Left ventricle myocardium superior (tissue), 1 donor: Measurements from ENCODE around the gene ZNF277. TPM values are rescaled to one million over a fixed set of nuclear protein-coding genes. Genes with fewer than 3 reads are reported as not detected.

Experiments used
- ATAC-seq: fragments of 200-7000 bp; cut with Tn5 transposase; one replicate; pipeline ENCODE4 v1.9.1; 2020; ENCODE audit warnings: mild to moderate bottlenecking, moderate library complexity
- DNase-seq: peaks from one replicate; pipeline ENCODE4 v3.0.0-alpha.2; 2020
- intact Hi-C: fragments of 100-400 bp; cut with micrococcal nuclease; formaldehyde crosslinking; loops from one replicate; pipeline ENCODE4 v1.11.0; 2022
- total RNA-seq: library from RNA; stranded (reverse); fragmentation: NEBNext Ultra II Directional; extraction: Animal tissue kit (Norgen Biotek cat#: 25700); gene quantifications from one replicate; pipeline ENCODE4 v1.2.1, GENCODE V29; 2021
- donor health status: DM: no; HTN: yes; CAD: no; lungs with severe emphysema.

The ZNF277 gene
- total RNA-seq, 1 donor from 2014 or later, result 17.0 TPM

- peak; percentile 82 for DNase-seq
- peak; percentile 65 for ATAC-seq
- intact Hi-C loops, result no loop called here
Measured at GRCh38 chr7:112205343-112206237, 905 bp upstream of the ZNF277 start.

- DNase-seq, result no peak
- no peak for ATAC-seq
- intact Hi-C loops, result no loop called here
Measured at GRCh38 chr7:112206991-112207592, 597 bp downstream of the ZNF277 start.

GRCh38 chr7:112207765-112208164 is 1.3 kb downstream of the ZNF277 start:
- ATAC-seq (no peak), DNase-seq (no peak)
- intact Hi-C loops, result no loop called here

GRCh38 chr7:112211348-112211907 is 4.9 kb downstream of the ZNF277 start:
- intact Hi-C loops, result no loop called here
- ATAC-seq (peak; percentile 47), DNase-seq (no peak)

- intact Hi-C loops, result no loop called here
- peak; percentile 29 for ATAC-seq
- DNase-seq, result no peak
Measured at GRCh38 chr7:112212571-112212970, 6.1 kb downstream of the ZNF277 start.

GRCh38 chr7:112213735-112214134 is 7.2 kb downstream of the ZNF277 start:
- ATAC-seq (no peak), DNase-seq (no peak)
- intact Hi-C loops, result no loop called here

GRCh38 chr7:112214268-112214667 is 7.8 kb downstream of the ZNF277 start:
- ATAC-seq, result no peak
- intact Hi-C loops, result no loop called here
- no peak for DNase-seq

GRCh38 chr7:112214883-112215282 is 8.4 kb downstream of the ZNF277 start:
- intact Hi-C loops, result no loop called here
- ATAC-seq (no peak), DNase-seq (no peak)

GRCh38 chr7:112215787-112216186 is 9.3 kb downstream of the ZNF277 start:
- ATAC-seq (no peak), DNase-seq (no peak)

GRCh38 chr7:112220877-112221434 is 14.5 kb downstream of the ZNF277 start:
- no peak for ATAC-seq
- intact Hi-C loops, result no loop called here
- DNase-seq, result no peak

More at GRCh38 chr7:112215787-112216186, 9.3 kb downstream of the ZNF277 start:
- intact Hi-C loops, result no loop called here

- ATAC-seq (peak; percentile 77), DNase-seq (no peak)
- intact Hi-C loops, result no loop called here
Measured at GRCh38 chr7:112223310-112223709, 16.8 kb downstream of the ZNF277 start.

GRCh38 chr7:112224186-112224585 is 17.7 kb downstream of the ZNF277 start:
- no peak for ATAC-seq
- intact Hi-C loops, result no loop called here
- no peak for DNase-seq

GRCh38 chr7:112225006-112225405 is 18.5 kb downstream of the ZNF277 start:
- intact Hi-C loops, result no loop called here
- ATAC-seq, result no peak
- DNase-seq, result no peak

GRCh38 chr7:112226701-112227276 is 20.3 kb downstream of the ZNF277 start:
- no peak for DNase-seq
- ATAC-seq, result no peak
- intact Hi-C loops, result no loop called here

GRCh38 chr7:112228632-112229031 is 22.1 kb downstream of the ZNF277 start:
- intact Hi-C loops, result no loop called here
- DNase-seq (no peak), ATAC-seq (no peak)

- ATAC-seq (peak; percentile 33), DNase-seq (no peak)
- intact Hi-C loops, result no loop called here
Measured at GRCh38 chr7:112232212-112232978, 25.9 kb downstream of the ZNF277 start.

- intact Hi-C loops, result no loop called here
- ATAC-seq (peak; percentile 91), DNase-seq (no peak)
Measured at GRCh38 chr7:112233048-112233697, 26.7 kb downstream of the ZNF277 start.

GRCh38 chr7:112234147-112234546 is 27.7 kb downstream of the ZNF277 start:
- no peak for ATAC-seq
- intact Hi-C loops, result no loop called here
- no peak for DNase-seq
